H1 (cell line): ENCODE data around the gene ATP6V0E2. TPM values are rescaled to one million over a fixed set of nuclear protein-coding genes. Genes with fewer than 3 reads are reported as not detected.

ENCODE experiments used
- CTCF ChIA-PET: fragments of 300-600 bp; sonication (Branson Sonifier 250); formaldehyde crosslinking; loops from one replicate; lab custom pipeline; 2021; ENCODE audit not compliant: partially characterized antibody; lab: Charles Lee
- POLR2A ChIA-PET: fragments of 300-600 bp; sonication (Branson Sonifier 250); formaldehyde crosslinking; loops from one replicate; lab custom pipeline; 2021; ENCODE audit warnings: inconsistent platforms; ENCODE audit not compliant: partially characterized antibody; lab: Charles Lee
- DNase-seq, 2 experiments: peaks; one replicate each; pipeline versions ENCODE4 v3.0.0 to v3.0.0-alpha.2; 2010 to 2022; ENCODE audit warnings: low spot score in 2 of 2, low read depth in 1 of 2, mixed read lengths in 1 of 2
- FAIRE-seq: peaks from 2 replicates; lab custom pipeline; 2011; peaks lifted over from hg19 to GRCh38; lab: Jason Lieb, UNC
- H2AFZ ChIP-seq: 2 replicates; pipeline ENCODE4 v1.8.1; 2012; ENCODE audit warnings: low read length, inconsistent platforms
- H2AK5ac ChIP-seq: 2 replicates; pipeline ENCODE4 v1.6.1; 2013; ENCODE audit warnings: low read depth, low read length
- H2BK120ac ChIP-seq: replicated peaks from 2 replicates; pipeline ENCODE3; 2013; ENCODE audit warnings: low read depth, low read length, inconsistent platforms
- H2BK12ac ChIP-seq: 2 replicates; pipeline ENCODE4 v1.6.1; 2013; ENCODE audit warnings: low read depth, low read length
- H2BK15ac ChIP-seq: 2 replicates; pipeline ENCODE4 v1.6.1; 2013; ENCODE audit warnings: low read length
- H2BK20ac ChIP-seq: 2 replicates; pipeline ENCODE4 v1.6.1; 2013; ENCODE audit warnings: low read length
- H2BK5ac ChIP-seq: 2 replicates; pipeline ENCODE4 v1.6.1; 2013; ENCODE audit warnings: low read depth, low read length
- H3K14ac ChIP-seq: 2 replicates; pipeline ENCODE4 v1.6.1; 2013; ENCODE audit warnings: inconsistent platforms; ENCODE audit not compliant: insufficient read length
- H3K18ac ChIP-seq: 2 replicates; pipeline ENCODE4 v1.6.1; 2013; ENCODE audit warnings: low read length; ENCODE audit errors: extremely low read depth
- H3K23ac ChIP-seq: 2 replicates; pipeline ENCODE4 v1.6.1; 2013; ENCODE audit warnings: inconsistent platforms; ENCODE audit not compliant: insufficient read length
- H3K23me2 ChIP-seq: 2 replicates; pipeline ENCODE4 v1.6.1; 2013; ENCODE audit warnings: low read depth, low read length
- H3K27ac ChIP-seq: 2 replicates; pipeline ENCODE4 v1.6.1; 2011; ENCODE audit warnings: low read depth, low read length, inconsistent platforms
- H3K27me3 ChIP-seq, 4 experiments: replicated peaks in 1 of 4; 1 replicate in 1 of 4; 2 replicates in 3 of 4; pipeline versions ENCODE4 v1.6.1 to v1.8.1; 2011 to 2013; ENCODE audit warnings: low read length in 3 of 4, mild to moderate bottlenecking in 3 of 4, inconsistent platforms in 2 of 4, mixed read lengths in 2 of 4, moderate library complexity in 1 of 4; ENCODE audit not compliant: control insufficient read depth in 3 of 4, insufficient read depth in 3 of 4; ENCODE audit errors: extremely low read depth in 1 of 4
- H3K36me3 ChIP-seq, 4 experiments: 2 replicates each; pipeline versions ENCODE4 v1.6.1 to v1.8.1; 2011 to 2013; ENCODE audit warnings: mild to moderate bottlenecking in 4 of 4, low read length in 3 of 4, moderate library complexity in 2 of 4, control low read depth in 1 of 4, inconsistent platforms in 1 of 4; ENCODE audit not compliant: insufficient read depth in 4 of 4, control insufficient read depth in 2 of 4
- H3K4ac ChIP-seq: replicated peaks from 2 replicates; pipeline ENCODE3; 2013; ENCODE audit warnings: low read length, low read depth, mixed read lengths, inconsistent platforms; ENCODE audit not compliant: insufficient read length
- H3K4me1 ChIP-seq, 4 experiments: replicated peaks in 1 of 4; 1 replicate in 1 of 4; 2 replicates in 3 of 4; pipeline versions ENCODE4 v1.6.1 to v1.8.1; 2011 to 2013; ENCODE audit warnings: low read length in 3 of 4, inconsistent platforms in 2 of 4, mixed read lengths in 1 of 4; ENCODE audit not compliant: insufficient read depth in 4 of 4, control insufficient read depth in 3 of 4
- H3K4me2 ChIP-seq, 2 experiments: 2 replicates each; pipeline versions ENCODE4 v1.6.1 to v1.8.1; 2011 to 2013; ENCODE audit warnings: low read depth in 2 of 2, low read length in 2 of 2, control low read depth in 1 of 2, inconsistent platforms in 1 of 2, mild to moderate bottlenecking in 1 of 2; ENCODE audit not compliant: insufficient read depth in 1 of 2
- H3K4me3 ChIP-seq, 4 experiments: fragments of 200-600, 300-600 bp in 1 of 4; sonication (generic), shearing (Covaris generic), sonication (Bioruptor Twin) in 1 of 4; 2 replicates each; pipeline versions ENCODE4 v1.5.1 to v1.8.1; 2011 to 2016; ENCODE audit warnings: low read length in 4 of 4, low read depth in 3 of 4, control low read depth in 2 of 4, inconsistent platforms in 2 of 4, mild to moderate bottlenecking in 2 of 4, mixed read lengths in 1 of 4, moderate library complexity in 1 of 4; ENCODE audit not compliant: insufficient read depth in 2 of 4; ENCODE audit errors: extremely low read depth in 1 of 4
- H3K56ac ChIP-seq: replicated peaks from 2 replicates; pipeline ENCODE3; 2013; ENCODE audit warnings: low read depth, mild to moderate bottlenecking, mixed read lengths, low read length, inconsistent platforms; ENCODE audit not compliant: insufficient read length
- H3K79me1 ChIP-seq: 2 replicates; pipeline ENCODE4 v1.6.1; 2013; ENCODE audit warnings: low read depth, low read length, control low read depth
- H3K79me2 ChIP-seq, 2 experiments: 2 replicates each; pipeline versions ENCODE4 v1.6.1 to v1.8.1; 2012 to 2013; ENCODE audit warnings: low read length in 2 of 2, mild to moderate bottlenecking in 2 of 2, inconsistent platforms in 1 of 2; ENCODE audit not compliant: insufficient read depth in 2 of 2, control insufficient read depth in 1 of 2
- H3K9ac ChIP-seq, 4 experiments: replicated peaks in 1 of 4; 1 replicate in 1 of 4; 2 replicates in 3 of 4; pipeline versions ENCODE4 v1.6.1 to v1.8.1; 2011 to 2013; ENCODE audit warnings: low read depth in 3 of 4, low read length in 3 of 4, control low read depth in 2 of 4, mild to moderate bottlenecking in 2 of 4, moderate library complexity in 2 of 4, inconsistent platforms in 1 of 4; ENCODE audit errors: extremely low read depth in 1 of 4
- H3K9me3 ChIP-seq, 2 experiments: 2 replicates each; pipeline versions ENCODE4 v1.6.1 to v1.8.1; 2012 to 2013; ENCODE audit warnings: mild to moderate bottlenecking in 2 of 2, moderate library complexity in 2 of 2, control low read depth in 1 of 2, inconsistent platforms in 1 of 2, low read depth in 1 of 2, low read length in 1 of 2, mixed read lengths in 1 of 2; ENCODE audit not compliant: insufficient read depth in 2 of 2
- H4K20me1 ChIP-seq, 2 experiments: replicated peaks in 1 of 2; 2 replicates each; pipeline versions ENCODE3 to v1.8.1; 2011 to 2013; ENCODE audit warnings: inconsistent platforms in 2 of 2, low read length in 2 of 2, mild to moderate bottlenecking in 1 of 2; ENCODE audit not compliant: insufficient read depth in 2 of 2, control insufficient read depth in 1 of 2
- H4K5ac ChIP-seq: 2 replicates; pipeline ENCODE4 v1.6.1; 2013; ENCODE audit warnings: low read length, low read depth, mixed read lengths, inconsistent platforms; ENCODE audit not compliant: insufficient read length
- H4K8ac ChIP-seq: 2 replicates; pipeline ENCODE4 v1.8.0; 2013; ENCODE audit warnings: mild to moderate bottlenecking, moderate library complexity, low read length, inconsistent platforms; ENCODE audit not compliant: insufficient read depth; ENCODE audit errors: extremely low read depth
- H4K91ac ChIP-seq: replicated peaks from 2 replicates; pipeline ENCODE3; 2013; ENCODE audit warnings: low read length, mixed read lengths, inconsistent platforms; ENCODE audit not compliant: insufficient read length
- HDAC6 ChIP-seq: IDR thresholded peaks from one replicate; pipeline ENCODE4 v1.7.1; 2012; ENCODE audit warnings: low read depth, mild to moderate bottlenecking, inconsistent platforms, low read length, moderate library complexity
- JUND ChIP-seq: IDR thresholded peaks from 2 replicates; pipeline ENCODE4 v1.6.1; 2011; ENCODE audit warnings: mild to moderate bottlenecking, improper control_type of control experiment, low read length
- TCF12 ChIP-seq: IDR thresholded peaks from 2 replicates; pipeline ENCODE4 v1.6.1; 2011; ENCODE audit warnings: low read depth, mild to moderate bottlenecking, low read length
- ZNF274 ChIP-seq: IDR thresholded peaks from 2 replicates; pipeline ENCODE4 v1.7.0; 2012; ENCODE audit warnings: low read length, borderline replicate concordance; ENCODE audit errors: extremely low read depth
- WGBS, 2 experiments: shearing (Covaris generic) in 1 of 2; methylation state at CpG; one replicate each; pipeline versions ENCODE4 v1.1.6 to v1.1.7; 2013 to 2015; ENCODE audit warnings: low lambda C conversion rate in 2 of 2, mixed read lengths in 2 of 2, inconsistent platforms in 1 of 2, low coverage in 1 of 2, missing lambda C conversion rate in 1 of 2; ENCODE audit not compliant: insufficient replicate concordance in 2 of 2, insufficient coverage in 1 of 2, insufficient read length in 1 of 2; ENCODE audit errors: extremely low coverage in 1 of 2, missing lambda C conversion rate in 1 of 2; 5-methylcytosine and 5-hydroxymethylcytosine counted together
- polyA plus RNA-seq, 7 experiments: library from polyadenylated mRNA; depleted of rRNA in 3 of 7; stranded (reverse) in 5 of 7; unstranded in 2 of 7; fragments of >200 nt in 5 of 7; fragments of 200-250 nt in 2 of 7; gene quantifications; 1 replicate in 5 of 7; 2 replicates in 1 of 7; 4 replicates in 1 of 7; pipeline versions ENCODE4 v1.2.1 to v1.2.3, GENCODE V29; 2011 to 2013; ENCODE audit warnings: missing spikeins in 2 of 7, mixed read lengths in 2 of 7
- total RNA-seq: library from RNA; stranded (reverse); fragmentation: NEBNext Ultra II Directional; extraction: Animal tissue kit (Norgen Biotek cat#: 25700); gene quantifications from 2 replicates; pipeline ENCODE4 v1.2.1, GENCODE V29; 2021

ATP6V0E2 gene
- total and polyA plus RNA-seq, 2 of the 8 experiments (the other 6 are each of a cell fraction or from before 2014, with no cell fraction given), result 26.1 to 47.9 TPM

DNA sequence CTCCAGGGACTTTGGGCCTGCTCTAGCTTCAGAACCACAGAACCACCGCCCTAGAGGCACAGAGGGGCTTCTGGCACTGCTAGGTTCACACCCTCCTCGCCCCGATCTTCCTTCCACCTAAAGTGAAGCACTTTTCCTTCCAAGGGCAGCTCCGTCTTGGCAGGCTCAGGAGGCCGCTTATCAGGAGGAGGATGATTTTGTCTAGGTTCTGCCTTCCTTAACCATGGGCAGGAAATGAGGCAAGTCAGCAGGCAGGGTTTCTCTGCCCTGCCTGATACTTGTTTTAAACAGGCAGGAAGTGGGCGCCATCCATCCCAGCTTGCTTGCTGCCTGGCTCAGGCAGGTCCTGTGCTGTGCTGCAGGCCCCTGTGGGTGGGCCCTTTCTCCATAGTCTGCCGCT lies 8.3 kb upstream of the ATP6V0E2 start:
- Histone ChIP-seq H3K36me3 (peaks cover 0 to 3% (median 0%) of the 10 kb centered on the region in 4 experiments; a peak in 2 of 8 replicates), H2BK120ac (no peak overlapping the region), H3K23ac (no peak overlapping the region), H3K14ac (no peak overlapping the region), H4K20me1 (no peaks in the 10 kb centered on the region), H2AK5ac (no peak overlapping the region), H3K4ac (no peak overlapping the region), H4K8ac (no peak overlapping the region), H3K27ac (no peak overlapping the region), H4K5ac (no peak overlapping the region), H2BK15ac (no peak overlapping the region), H4K91ac (no peak overlapping the region), H3K9me3 (no peaks in the 10 kb centered on the region), H2BK12ac (no peak overlapping the region), H3K23me2 (no peaks in the 10 kb centered on the region), H3K4me1 (no peaks in the 10 kb centered on the region), H3K27me3 (no peaks in the 10 kb centered on the region; a peak in 2 of 7 replicates), H3K4me3 (no peak overlapping the region), H2BK20ac (no peak overlapping the region), H3K18ac (no peak overlapping the region), H3K56ac (no peak overlapping the region), H2BK5ac (no peak overlapping the region), H3K79me1 (no peaks in the 10 kb centered on the region), H2AFZ (no peak overlapping the region), H3K79me2 (no peaks in the 10 kb centered on the region), H3K9ac (no peak overlapping the region), H3K4me2 (no peak overlapping the region)
- POLR2A ChIA-PET, result no interaction called here
- WGBS, 2 experiments, result 75% methylated on average over 6 of the region's 7 CpGs; no CpG with 5 or more reads in 1 of the 2 experiments
- CTCF ChIA-PET, result interaction anchor here (1.0 to 2.2 kb wide), 4 partner anchors 9 to 58 kb away, joined by 3 to 16 read pairs (median 4); partner anchors contain the start of gene ATP6V0E2
- DNase-seq, result no peak
- no peak for FAIRE-seq
- TF ChIP-seq JUND (no peak), ZNF274 (no peak), TCF12 (no peak), HDAC6 (no peak)
